Activated T-cell treated with anti-CD3 and anti-CD28 coated beads, Interleukin-2, amount 50 U/mL, for 72 hours (primary cell): ENCODE data around the gene SIT1. TPM values are rescaled to one million over a fixed set of nuclear protein-coding genes. Genes with fewer than 3 reads are reported as not detected.

Source experiments
- ATAC-seq, 2 donors: fragments of 150-1000 bp; cut with Tn5 transposase; replicated peaks in 1 of 2; 2 replicates each; pipeline ENCODE4 v1.10.0; 2021; ENCODE audit warnings: moderate library complexity in 2 of 2, mild to moderate bottlenecking in 1 of 2
- DNase-seq, 2 donors: peaks; one replicate each; pipeline ENCODE4 v3.0.0; 2021 to 2022; ENCODE audit warnings: mixed read lengths in 1 of 2
- H3K27ac Mint-ChIP-seq: one replicate; pipeline ENCODE4 v1.8.0; 2022; ENCODE audit warnings: mild to moderate bottlenecking, moderate library complexity, mixed read lengths
- H3K27me3 Mint-ChIP-seq: one replicate; pipeline ENCODE4 v1.8.0; 2022; ENCODE audit warnings: low read depth, mixed read lengths
- H3K36me3 Mint-ChIP-seq, 2 donors: one replicate each; pipeline ENCODE4 v1.8.0; 2022; ENCODE audit warnings: mixed read lengths in 2 of 2, mild to moderate bottlenecking in 1 of 2; ENCODE audit not compliant: insufficient read depth in 2 of 2
- H3K4me1 Mint-ChIP-seq: one replicate; pipeline ENCODE4 v1.8.0; 2022; ENCODE audit warnings: low read depth, mixed read lengths
- H3K4me3 Mint-ChIP-seq, 2 donors: one replicate each; pipeline ENCODE4 v1.8.0; 2022; ENCODE audit warnings: mild to moderate bottlenecking in 2 of 2, mixed read lengths in 2 of 2, moderate library complexity in 2 of 2
- H3K9me3 Mint-ChIP-seq, 2 donors: one replicate each; pipeline ENCODE4 v1.8.0; 2022; ENCODE audit warnings: mixed read lengths in 2 of 2
- total RNA-seq, 2 donors: library from RNA; stranded (reverse); gene quantifications; one replicate each; pipeline ENCODE4 v1.2.3, GENCODE V29; 2022

The SIT1 gene
- total RNA-seq, 2 donors from 2014 or later: 61.4 to 65.6 TPM

GRCh38 chr9:35688558-35689541 lies 38.1 kb upstream of the SIT1 start:
- no peaks in the 10 kb centered on the region for H3K9me3 Mint-ChIP-seq
- ATAC-seq: peak; percentile 74 to 81
- H3K4me3 Mint-ChIP-seq: peak overlapping the region; percentile 67 to 74
- peak in 1 of 2 donors; percentile 16 for DNase-seq
- no peaks in the 10 kb centered on the region for H3K27me3 Mint-ChIP-seq
- peaks cover 35% of the 10 kb centered on the region for H3K4me1 Mint-ChIP-seq
- no peak overlapping the region for H3K27ac Mint-ChIP-seq
- H3K36me3 Mint-ChIP-seq: no peaks in the 10 kb centered on the region

GRCh38 chr9:35687972-35688557 lies 37.3 kb upstream of the SIT1 start:
- Mint-ChIP-seq H3K27me3 (no peaks in the 10 kb centered on the region), H3K9me3 (no peaks in the 10 kb centered on the region), H3K36me3 (no peaks in the 10 kb centered on the region), H3K4me1 (peaks cover 35% of the 10 kb centered on the region), H3K27ac (no peak overlapping the region), H3K4me3 (no peak overlapping the region)
- ATAC-seq (no peak), DNase-seq (no peak)

DNA sequence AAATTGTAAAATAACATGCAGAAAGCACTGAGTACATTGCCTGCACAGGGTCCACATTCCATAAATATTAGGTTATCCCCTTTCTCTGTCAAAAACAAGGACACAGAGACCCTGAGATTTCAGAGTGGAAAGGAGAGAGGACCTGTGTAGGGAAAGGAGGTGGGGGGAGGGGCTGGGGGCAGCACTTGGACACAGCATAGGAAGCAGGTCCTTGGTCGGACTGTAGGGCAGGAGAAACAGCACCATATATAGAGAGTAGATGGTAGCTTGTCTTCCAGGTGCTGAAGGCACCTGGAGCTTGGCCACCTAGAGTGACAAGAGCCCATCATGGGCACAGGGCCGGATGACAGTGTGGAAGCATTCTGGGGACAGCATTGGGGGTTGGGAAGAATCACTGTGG lies 36.6 kb upstream of the SIT1 start:
- H3K36me3 Mint-ChIP-seq: no peaks in the 10 kb centered on the region
- H3K27ac Mint-ChIP-seq: no peak overlapping the region
- H3K27me3 Mint-ChIP-seq: no peaks in the 10 kb centered on the region
- H3K4me1 Mint-ChIP-seq: peaks cover 35% of the 10 kb centered on the region
- no peaks in the 10 kb centered on the region for H3K9me3 Mint-ChIP-seq
- no peak overlapping the region for H3K4me3 Mint-ChIP-seq
- no peak for DNase-seq
- ATAC-seq: no peak

DNA sequence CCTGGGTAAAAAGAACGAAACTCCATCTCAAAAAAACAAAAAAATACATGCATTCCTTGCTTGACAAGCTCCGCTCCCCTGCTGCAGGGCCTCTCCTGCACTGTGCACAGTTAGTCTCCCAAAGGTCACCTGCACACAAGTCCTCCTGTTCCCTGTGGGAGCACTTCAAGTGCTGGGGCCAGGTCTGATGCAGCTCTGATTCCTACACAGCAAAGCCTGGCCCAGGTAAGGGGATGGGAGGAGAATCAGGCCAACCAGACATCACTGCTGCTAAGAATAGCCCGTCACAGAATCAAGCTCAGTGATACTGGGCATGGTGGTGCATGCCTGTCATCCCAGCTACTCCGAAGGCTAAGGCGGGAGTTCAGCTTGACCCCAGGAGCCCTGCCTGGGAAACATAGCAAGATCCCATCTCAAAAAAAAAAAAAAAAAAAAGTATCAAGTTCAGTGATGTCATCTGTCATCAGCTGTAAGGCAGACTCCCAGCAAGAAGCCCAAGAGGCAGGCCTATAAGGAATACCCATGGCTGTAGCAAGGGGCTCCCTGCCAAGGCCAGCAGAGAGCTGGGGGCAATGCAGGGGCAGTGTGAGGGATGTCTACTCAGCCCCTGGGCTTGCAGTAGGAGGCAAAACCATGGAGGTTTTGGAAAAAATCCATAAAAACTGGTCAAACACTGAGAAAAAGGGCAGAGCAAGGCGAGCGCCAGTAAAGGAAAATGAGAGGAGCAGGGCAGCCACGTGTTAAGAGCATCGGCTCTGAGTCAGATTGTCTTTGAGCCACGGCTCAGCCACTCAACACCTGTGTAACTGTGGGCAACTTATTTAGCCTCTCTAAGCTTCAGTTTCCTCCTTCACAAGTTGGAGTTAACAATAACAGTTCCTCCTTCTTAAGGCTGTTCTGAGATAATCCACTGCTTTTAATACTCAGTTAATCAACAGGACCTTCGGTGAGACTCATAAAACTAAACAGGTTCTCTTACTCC lies 35.8 kb upstream of the SIT1 start:
- H3K4me3 Mint-ChIP-seq: no peak overlapping the region
- ATAC-seq: no peak
- no peak overlapping the region for H3K27ac Mint-ChIP-seq
- no peaks in the 10 kb centered on the region for H3K27me3 Mint-ChIP-seq
- H3K36me3 Mint-ChIP-seq: no peaks in the 10 kb centered on the region
- no peaks in the 10 kb centered on the region for H3K9me3 Mint-ChIP-seq
- no peak for DNase-seq
- H3K4me1 Mint-ChIP-seq: peaks cover 29% of the 10 kb centered on the region

- Mint-ChIP-seq H3K4me1 (peaks cover 20% of the 10 kb centered on the region), H3K9me3 (no peaks in the 10 kb centered on the region), H3K36me3 (no peaks in the 10 kb centered on the region), H3K27ac (no peak overlapping the region), H3K27me3 (no peaks in the 10 kb centered on the region), H3K4me3 (no peak overlapping the region)
- no peak for ATAC-seq
- no peak for DNase-seq
Observed at GRCh38 chr9:35685506-35685905, 34.8 kb upstream of the SIT1 start.

DNA sequence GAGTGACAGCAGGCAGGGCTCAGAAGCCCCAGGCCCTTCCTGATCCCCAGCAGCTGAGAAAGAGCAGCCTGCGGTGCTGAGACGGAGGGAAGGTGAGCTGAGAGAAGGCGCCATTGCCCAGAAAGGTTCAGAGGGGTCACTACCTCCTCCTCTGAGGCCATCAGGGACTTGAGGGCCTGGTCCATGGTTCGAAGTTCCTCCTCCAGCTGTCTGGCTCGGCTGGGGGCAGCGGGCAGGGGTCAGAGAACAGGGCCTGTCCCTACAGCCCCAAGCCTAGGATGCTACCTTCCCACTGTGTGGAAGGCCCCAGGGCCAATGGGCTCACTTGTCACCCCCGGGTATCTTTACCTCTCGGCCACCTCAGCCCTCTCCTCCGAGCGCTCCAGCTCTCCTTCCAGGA lies 34.2 kb upstream of the SIT1 start:
- Mint-ChIP-seq H3K4me3 (no peak overlapping the region), H3K36me3 (no peaks in the 10 kb centered on the region), H3K27me3 (no peaks in the 10 kb centered on the region), H3K9me3 (no peaks in the 10 kb centered on the region), H3K27ac (no peak overlapping the region), H3K4me1 (peaks cover 20% of the 10 kb centered on the region)
- no peak for ATAC-seq
- DNase-seq: no peak

GRCh38 chr9:35683323-35683722 lies 32.6 kb upstream of the SIT1 start:
- no peaks in the 10 kb centered on the region for H3K27me3 Mint-ChIP-seq
- no peaks in the 10 kb centered on the region for H3K9me3 Mint-ChIP-seq
- DNase-seq (no peak), ATAC-seq (no peak)
- peaks cover 9% of the 10 kb centered on the region for H3K4me1 Mint-ChIP-seq
- H3K36me3 Mint-ChIP-seq: no peaks in the 10 kb centered on the region
- H3K27ac Mint-ChIP-seq: no peak overlapping the region
- H3K4me3 Mint-ChIP-seq: no peak overlapping the region

DNA sequence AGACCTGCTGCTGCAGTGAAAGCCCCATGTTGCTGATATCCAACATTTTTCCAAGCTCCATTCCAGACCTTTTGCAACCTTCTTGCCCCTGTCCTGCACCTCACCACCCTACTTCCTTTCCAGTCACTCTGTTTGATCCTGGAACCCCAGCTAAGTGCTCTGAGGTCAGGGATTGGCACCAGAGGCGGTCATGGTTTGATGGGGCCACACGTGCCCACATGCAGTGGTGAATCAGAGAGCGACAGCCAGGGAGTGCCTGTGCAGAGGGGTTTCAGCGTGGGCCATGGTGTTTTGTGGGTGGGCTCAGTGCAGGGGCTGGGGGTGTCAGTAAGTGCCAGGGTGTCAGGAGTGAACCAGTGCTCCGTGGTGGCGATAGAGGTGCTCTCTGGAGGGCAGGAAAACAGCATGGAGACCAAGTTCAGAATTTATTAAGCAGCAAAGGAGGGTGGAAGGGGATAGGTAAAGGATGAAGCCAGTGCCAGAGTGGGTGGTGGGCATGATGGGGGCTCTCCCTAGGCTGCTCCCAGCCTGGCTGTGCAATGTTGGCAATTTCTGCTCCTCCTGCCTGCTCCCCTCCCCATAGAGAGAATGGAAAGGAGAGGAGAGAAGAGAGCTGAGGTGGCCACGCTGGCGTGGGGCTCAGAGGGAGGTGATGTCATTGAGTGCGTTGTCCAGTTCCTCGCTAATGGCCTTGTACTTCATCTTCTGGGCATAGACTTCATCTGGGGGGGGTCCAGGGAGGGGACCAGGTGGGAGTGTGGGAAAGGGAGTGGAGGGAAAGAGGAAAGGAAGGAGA lies 32.0 kb upstream of the SIT1 start:
- Mint-ChIP-seq H3K9me3 (no peaks in the 10 kb centered on the region), H3K27ac (no peak overlapping the region), H3K4me3 (no peak overlapping the region), H3K4me1 (peaks cover 3% of the 10 kb centered on the region), H3K27me3 (no peaks in the 10 kb centered on the region), H3K36me3 (no peaks in the 10 kb centered on the region)
- ATAC-seq (no peak), DNase-seq (no peak)

GRCh38 chr9:35682051-35682450 lies 31.3 kb upstream of the SIT1 start:
- DNase-seq (no peak), ATAC-seq (no peak)
- Mint-ChIP-seq H3K4me1 (no peaks in the 10 kb centered on the region), H3K9me3 (no peaks in the 10 kb centered on the region), H3K27ac (no peak overlapping the region), H3K36me3 (no peaks in the 10 kb centered on the region), H3K27me3 (no peaks in the 10 kb centered on the region), H3K4me3 (no peak overlapping the region)

DNA sequence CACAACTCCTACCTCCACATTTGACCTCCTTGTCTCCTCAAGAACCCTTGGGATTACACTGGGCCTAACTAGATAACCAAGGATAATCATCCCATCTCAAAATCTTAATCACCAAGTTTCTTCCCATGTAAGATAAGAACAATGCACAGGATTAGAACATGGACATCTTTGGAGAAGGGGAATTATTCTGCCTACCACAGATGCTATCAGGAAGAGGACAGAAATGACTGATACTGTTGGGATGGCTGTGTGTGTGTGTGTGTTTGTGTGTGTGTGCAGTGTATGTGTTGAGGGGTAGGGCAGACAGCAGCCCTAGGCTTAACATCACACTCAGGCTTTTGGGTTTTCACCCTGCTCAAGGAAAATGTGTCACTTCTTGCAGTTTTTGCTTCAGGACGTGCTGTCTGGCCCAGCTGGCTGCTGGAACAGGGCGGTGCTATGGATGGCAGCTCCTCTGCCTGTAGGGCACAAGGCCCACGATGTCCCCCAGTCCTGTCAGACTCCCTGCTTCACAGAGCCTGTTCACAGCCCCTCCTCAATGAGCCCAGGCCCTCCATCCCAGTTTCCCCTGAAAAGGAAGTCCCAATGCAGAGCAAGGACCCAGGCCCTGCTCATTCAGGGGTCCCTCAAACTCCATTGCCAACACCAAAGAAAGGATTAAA lies 30.7 kb upstream of the SIT1 start:
- peaks cover 1% of the 10 kb centered on the region for H3K4me1 Mint-ChIP-seq
- no peak overlapping the region for H3K27ac Mint-ChIP-seq
- ATAC-seq (no peak), DNase-seq (no peak)
- H3K4me3 Mint-ChIP-seq: no peak overlapping the region
- no peaks in the 10 kb centered on the region for H3K9me3 Mint-ChIP-seq
- H3K36me3 Mint-ChIP-seq: no peaks in the 10 kb centered on the region
- no peaks in the 10 kb centered on the region for H3K27me3 Mint-ChIP-seq

GRCh38 chr9:35680331-35681105 lies 29.8 kb upstream of the SIT1 start:
- peaks cover 6% of the 10 kb centered on the region for H3K4me1 Mint-ChIP-seq
- DNase-seq: no peak

More at GRCh38 chr9:35680331-35681105, 29.8 kb upstream of the SIT1 start:
- no peak overlapping the region for H3K4me3 Mint-ChIP-seq
- no peak overlapping the region for H3K27ac Mint-ChIP-seq
- no peaks in the 10 kb centered on the region for H3K36me3 Mint-ChIP-seq
- no peaks in the 10 kb centered on the region for H3K9me3 Mint-ChIP-seq
- no peak for ATAC-seq
- H3K27me3 Mint-ChIP-seq: no peaks in the 10 kb centered on the region
